ENCODE data around the gene GLIS1. TPM values are rescaled to one million over a fixed set of nuclear protein-coding genes. Genes with fewer than 3 reads are reported as not detected.

The GLIS1 gene
- total RNA-seq, 1 experiment from 2014 or later, result 0.39 TPM

GRCh38 chr1:53536606-53537005, 202.4 kb downstream of the GLIS1 start (continued):
- no peak for TF ChIP-seq ZBTB33 (IDR thresholded peaks at IDR 0.05; ENCODE audit: extremely low read depth, insufficient replicate concordance, low read length)
- no peak for TF ChIP-seq EZH2phosphoT487 (IDR thresholded peaks at IDR 0.05; ENCODE audit: borderline replicate concordance)

- ATAC-seq (no peak), DNase-seq (ENCODE audit: low read depth, low spot score) (no peak)
- no TSS peak for BruUV-seq (replicated peaks)
- no peaks in the 10 kb centered on the region for H3K9me3 ChIP-seq (ENCODE audit: control insufficient read depth in 1 of 2, insufficient read depth in 1 of 2, low read depth in 1 of 2, low read length in 2 of 2)
- ChIA-PET CTCF (no interaction called here), RAD21 (ENCODE audit: low non-redundant PET in 1 of 2, low total read pairs in 2 of 2, uncharacterized antibody in 2 of 2, unreplicated experiment in 2 of 2) (no interaction called here), POLR2A (no interaction called here)
- no peaks in the 10 kb centered on the region for H3K79me2 ChIP-seq (ENCODE audit: insufficient read depth, low read length)
- H3K27me3 ChIP-seq (ENCODE audit: insufficient read depth, low read length), result peaks cover 4% of the 10 kb centered on the region; the same call in 1 of the 2 replicates
- no peak overlapping the region for H3K4me3 ChIP-seq (replicated peaks in 1 of 2; ENCODE audit: low read depth in 1 of 2, low read length in 2 of 2)
- H3K9me2 ChIP-seq (ENCODE audit: insufficient read depth), result no peaks in the 10 kb centered on the region
- no peaks in the 10 kb centered on the region for H4K20me1 ChIP-seq (ENCODE audit: insufficient read depth)
- H3K4me2 ChIP-seq (ENCODE audit: low read length), result no peak overlapping the region
- H2AFZ ChIP-seq (ENCODE audit: low read depth, low read length, poor library complexity, severe bottlenecking), result no peak overlapping the region
- H3K36me3 ChIP-seq (ENCODE audit: control insufficient read depth in 1 of 2, insufficient read depth in 2 of 2, low read length in 2 of 2), result no peaks in the 10 kb centered on the region
- no peak for TF ChIP-seq ZNF274 (IDR thresholded peaks at IDR 0.05; ENCODE audit: low read depth, low read length)
- TF ChIP-seq JUND (IDR thresholded peaks at IDR 0.05), result no peak
- no peak for TF ChIP-seq EGR1 (IDR thresholded peaks at IDR 0.05; ENCODE audit: low read depth)
- no peak for TF ChIP-seq POLR2AphosphoS5 (IDR thresholded peaks at IDR 0.05; ENCODE audit: low read depth, low read length)
- TF ChIP-seq CEBPB (IDR thresholded peaks at IDR 0.05; ENCODE audit: low read depth), result no peak
- TF ChIP-seq CBX3 (IDR thresholded peaks at IDR 0.05; ENCODE audit: low read depth), result no peak
- no peak for TF ChIP-seq FOSL1 (IDR thresholded peaks at IDR 0.05; ENCODE audit: low read depth)
- no peak for TF ChIP-seq MAX (IDR thresholded peaks at IDR 0.05)
- TF ChIP-seq SIN3A (IDR thresholded peaks at IDR 0.05; ENCODE audit: low read depth), result no peak
- TF ChIP-seq TCF7L2 (IDR thresholded peaks at IDR 0.05; ENCODE audit: borderline replicate concordance, extremely low read depth, insufficient read depth, insufficient read length), result no peak
- no peak for TF ChIP-seq EZH2 (IDR thresholded peaks at IDR 0.05)
- TF ChIP-seq POLR2A (IDR thresholded peaks at IDR 0.05; ENCODE audit: borderline replicate concordance, extremely low read depth, insufficient read depth, insufficient read length), result no peak
- no peak for TF ChIP-seq EZH2phosphoT487 (IDR thresholded peaks at IDR 0.05; ENCODE audit: borderline replicate concordance)
- TF ChIP-seq YY1 (IDR thresholded peaks at IDR 0.05; ENCODE audit: extremely low read depth, insufficient replicate concordance, low read depth, low read length), result no peak
- TF ChIP-seq ZFX (IDR thresholded peaks at IDR 0.05), result no peak
- TF ChIP-seq CTCF (IDR thresholded peaks at IDR 0.05 in 2 of 3, conservative IDR thresholded peaks at IDR 0.05 in 1 of 3; ENCODE audit: borderline replicate concordance in 1 of 3, insufficient read depth in 1 of 3, low read depth in 2 of 3, low read length in 2 of 3), result no peak
- TF ChIP-seq SRF (IDR thresholded peaks at IDR 0.05; ENCODE audit: low read depth), result no peak
- TF ChIP-seq RAD21 (IDR thresholded peaks at IDR 0.05; ENCODE audit: low read depth), result no peak
- intact Hi-C loops (cut with micrococcal nuclease), result no loop called here
- H3K27ac ChIP-seq (ENCODE audit: low read depth, low read length), result no peak overlapping the region
- H3K9ac ChIP-seq (ENCODE audit: low read length), result no peak overlapping the region
- H3K4me1 ChIP-seq (ENCODE audit: control insufficient read depth in 1 of 2, insufficient read depth in 2 of 2, low read length in 2 of 2), result no peaks in the 10 kb centered on the region
These were observed 203.1 kb downstream of the GLIS1 start for GRCh38 chr1:53535846-53536245.
